ENCODE results near the gene TNFRSF18.

DNA sequence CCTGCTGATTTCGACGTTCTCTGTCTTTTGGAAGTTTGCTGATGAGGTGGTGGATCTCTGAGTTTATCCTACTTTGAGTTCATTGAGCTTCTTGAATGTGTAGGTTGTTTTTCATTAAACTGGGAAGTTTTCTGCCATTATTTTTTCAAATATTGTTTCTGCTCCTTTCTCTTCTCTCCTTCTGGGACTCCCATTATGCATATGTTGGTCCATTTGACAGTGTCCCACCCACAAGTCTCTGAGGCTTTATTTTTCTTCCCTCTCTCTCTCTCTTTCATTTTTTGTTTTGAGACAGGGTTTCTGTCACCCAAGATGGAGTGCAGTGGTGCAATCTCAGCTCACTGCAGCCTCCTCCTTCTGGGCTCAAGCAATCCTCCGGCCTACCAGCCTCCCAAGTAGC, 11.7 kb downstream of the TNFRSF18 start:
- TF ChIP-seq CTCF (conservative IDR thresholded peaks at IDR 0.05; ENCODE audit: low read length), result no peak
- no peak for TF ChIP-seq EZH2phosphoT487 (IDR thresholded peaks at IDR 0.05; ENCODE audit: borderline replicate concordance)
